Measurements from ENCODE around the gene RNF19B.
A peak's percentile ranks its signal among the peaks of the same experiment; 100 is the strongest.

Gene RNF19B, protein sequence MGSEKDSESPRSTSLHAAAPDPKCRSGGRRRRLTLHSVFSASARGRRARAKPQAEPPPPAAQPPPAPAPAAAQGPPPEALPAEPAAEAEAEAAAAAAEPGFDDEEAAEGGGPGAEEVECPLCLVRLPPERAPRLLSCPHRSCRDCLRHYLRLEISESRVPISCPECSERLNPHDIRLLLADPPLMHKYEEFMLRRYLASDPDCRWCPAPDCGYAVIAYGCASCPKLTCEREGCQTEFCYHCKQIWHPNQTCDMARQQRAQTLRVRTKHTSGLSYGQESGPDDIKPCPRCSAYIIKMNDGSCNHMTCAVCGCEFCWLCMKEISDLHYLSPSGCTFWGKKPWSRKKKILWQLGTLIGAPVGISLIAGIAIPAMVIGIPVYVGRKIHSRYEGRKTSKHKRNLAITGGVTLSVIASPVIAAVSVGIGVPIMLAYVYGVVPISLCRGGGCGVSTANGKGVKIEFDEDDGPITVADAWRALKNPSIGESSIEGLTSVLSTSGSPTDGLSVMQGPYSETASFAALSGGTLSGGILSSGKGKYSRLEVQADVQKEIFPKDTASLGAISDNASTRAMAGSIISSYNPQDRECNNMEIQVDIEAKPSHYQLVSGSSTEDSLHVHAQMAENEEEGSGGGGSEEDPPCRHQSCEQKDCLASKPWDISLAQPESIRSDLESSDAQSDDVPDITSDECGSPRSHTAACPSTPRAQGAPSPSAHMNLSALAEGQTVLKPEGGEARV

DNA sequence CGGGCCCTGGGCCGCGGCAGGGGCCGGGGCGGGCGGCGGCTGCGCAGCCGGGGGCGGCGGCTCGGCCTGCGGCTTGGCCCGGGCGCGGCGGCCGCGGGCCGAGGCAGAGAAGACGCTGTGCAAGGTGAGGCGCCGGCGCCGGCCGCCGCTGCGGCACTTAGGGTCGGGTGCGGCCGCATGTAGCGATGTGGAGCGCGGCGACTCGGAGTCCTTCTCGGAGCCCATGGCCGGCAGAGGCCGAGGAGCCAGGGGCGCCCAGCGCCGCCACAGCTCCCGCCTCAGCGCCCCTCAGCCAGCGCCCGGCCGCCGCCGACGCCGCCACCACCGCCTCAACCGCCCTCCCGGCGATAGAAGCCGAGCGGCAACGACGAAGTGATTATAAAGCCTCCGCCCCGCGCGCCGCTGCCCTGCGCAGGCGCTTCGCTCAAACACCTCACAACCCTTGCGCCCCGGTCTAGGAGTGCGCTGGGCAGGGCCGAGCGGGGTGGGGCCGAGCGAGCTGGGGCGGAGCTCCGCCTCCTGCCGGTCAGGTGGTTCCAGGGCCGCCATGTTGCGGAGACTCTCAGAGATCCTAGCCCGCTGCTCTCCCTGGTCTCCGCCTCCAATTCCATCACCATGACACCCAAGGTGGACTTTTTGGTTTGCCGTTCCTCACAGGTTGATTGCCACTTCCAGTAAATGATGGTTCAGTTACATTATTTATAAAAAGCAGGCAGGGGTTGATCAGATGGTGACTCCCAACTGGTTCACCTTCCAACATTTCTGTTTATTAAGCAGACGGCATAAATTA is at the start of gene RNF19B:
RNF19B (minus strand) TSS at position 349 of the 790 bp plus-strand sequence; CDS start at position 225, 124 bp downstream.
- TF ChIP-seq, protein P1, sequence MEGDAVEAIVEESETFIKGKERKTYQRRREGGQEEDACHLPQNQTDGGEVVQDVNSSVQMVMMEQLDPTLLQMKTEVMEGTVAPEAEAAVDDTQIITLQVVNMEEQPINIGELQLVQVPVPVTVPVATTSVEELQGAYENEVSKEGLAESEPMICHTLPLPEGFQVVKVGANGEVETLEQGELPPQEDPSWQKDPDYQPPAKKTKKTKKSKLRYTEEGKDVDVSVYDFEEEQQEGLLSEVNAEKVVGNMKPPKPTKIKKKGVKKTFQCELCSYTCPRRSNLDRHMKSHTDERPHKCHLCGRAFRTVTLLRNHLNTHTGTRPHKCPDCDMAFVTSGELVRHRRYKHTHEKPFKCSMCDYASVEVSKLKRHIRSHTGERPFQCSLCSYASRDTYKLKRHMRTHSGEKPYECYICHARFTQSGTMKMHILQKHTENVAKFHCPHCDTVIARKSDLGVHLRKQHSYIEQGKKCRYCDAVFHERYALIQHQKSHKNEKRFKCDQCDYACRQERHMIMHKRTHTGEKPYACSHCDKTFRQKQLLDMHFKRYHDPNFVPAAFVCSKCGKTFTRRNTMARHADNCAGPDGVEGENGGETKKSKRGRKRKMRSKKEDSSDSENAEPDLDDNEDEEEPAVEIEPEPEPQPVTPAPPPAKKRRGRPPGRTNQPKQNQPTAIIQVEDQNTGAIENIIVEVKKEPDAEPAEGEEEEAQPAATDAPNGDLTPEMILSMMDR (IDR thresholded peaks at IDR 0.05), result no peak
- peak within 1 kb of the TSS; percentile 87 for H3K4me3 Mint-ChIP-seq
- peaks cover 33% of the 10 kb centered on the region for H3K27me3 Mint-ChIP-seq (ENCODE audit: low read depth, poor library complexity)
- no peaks in the 10 kb centered on the region for H3K9me3 Mint-ChIP-seq
- H3K27ac Mint-ChIP-seq, result no peak within 1 kb of the TSS
- H3K36me3 Mint-ChIP-seq (ENCODE audit: low read depth), result no peaks in the 10 kb centered on the region
- H3K4me1 Mint-ChIP-seq, result peaks cover 41% of the 10 kb centered on the region
- DNase-seq, result peak; percentile 94

DNA sequence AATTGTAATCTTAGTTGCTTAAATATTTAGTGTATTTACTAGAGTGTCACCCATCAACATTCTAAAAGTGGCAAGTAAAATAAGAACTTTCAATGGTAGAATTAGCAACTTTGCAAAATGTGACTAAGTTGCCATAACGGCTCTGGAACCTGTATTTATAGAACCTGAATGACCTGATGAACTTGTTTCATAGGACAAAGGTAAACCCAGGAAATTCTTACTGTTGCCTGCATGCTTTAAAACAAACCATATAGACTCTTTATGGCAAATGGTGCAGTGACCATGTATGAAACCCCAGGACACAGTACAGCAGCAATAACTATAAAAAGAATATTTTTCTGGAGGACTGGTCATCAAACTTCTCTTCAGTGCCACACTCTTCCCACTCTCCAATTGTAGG is 49.2 kb upstream of the RNF19B start:
- Mint-ChIP-seq H3K4me1 (no peaks in the 10 kb centered on the region), H3K27me3 (ENCODE audit: low read depth, poor library complexity) (no peaks in the 10 kb centered on the region), H3K36me3 (ENCODE audit: low read depth) (peaks cover 55% of the 10 kb centered on the region), H3K9me3 (no peaks in the 10 kb centered on the region), H3K27ac (no peak overlapping the region), H3K4me3 (no peak overlapping the region)
- TF ChIP-seq, protein P1 (IDR thresholded peaks at IDR 0.05), result no peak
- no peak for DNase-seq

DNA sequence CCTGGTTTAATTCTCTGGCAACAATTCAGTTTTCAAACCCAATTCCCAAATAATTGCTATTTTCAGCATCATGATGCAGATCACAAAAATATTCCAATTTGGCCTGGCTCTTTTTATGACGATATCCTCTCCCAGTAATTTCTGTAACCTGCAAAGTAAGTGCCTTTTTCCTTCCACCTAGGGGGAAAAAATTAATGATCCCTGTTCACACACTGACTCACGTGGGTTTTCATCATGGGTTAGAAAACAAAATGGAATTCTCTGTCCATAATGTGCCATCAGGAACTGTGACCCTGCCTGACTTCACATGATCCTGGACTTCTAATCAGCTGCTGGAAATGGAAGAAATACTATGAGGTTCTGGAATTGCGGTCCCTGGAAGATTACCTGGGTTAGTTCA is 47.6 kb upstream of the RNF19B start:
- Mint-ChIP-seq H3K4me3 (no peak overlapping the region), H3K27ac (no peak overlapping the region), H3K27me3 (ENCODE audit: low read depth, poor library complexity) (no peaks in the 10 kb centered on the region), H3K9me3 (no peaks in the 10 kb centered on the region), H3K4me1 (peaks cover 3% of the 10 kb centered on the region), H3K36me3 (ENCODE audit: low read depth) (peaks cover 58% of the 10 kb centered on the region)
- DNase-seq, result no peak
- TF ChIP-seq, protein P1 (IDR thresholded peaks at IDR 0.05), result no peak

DNA sequence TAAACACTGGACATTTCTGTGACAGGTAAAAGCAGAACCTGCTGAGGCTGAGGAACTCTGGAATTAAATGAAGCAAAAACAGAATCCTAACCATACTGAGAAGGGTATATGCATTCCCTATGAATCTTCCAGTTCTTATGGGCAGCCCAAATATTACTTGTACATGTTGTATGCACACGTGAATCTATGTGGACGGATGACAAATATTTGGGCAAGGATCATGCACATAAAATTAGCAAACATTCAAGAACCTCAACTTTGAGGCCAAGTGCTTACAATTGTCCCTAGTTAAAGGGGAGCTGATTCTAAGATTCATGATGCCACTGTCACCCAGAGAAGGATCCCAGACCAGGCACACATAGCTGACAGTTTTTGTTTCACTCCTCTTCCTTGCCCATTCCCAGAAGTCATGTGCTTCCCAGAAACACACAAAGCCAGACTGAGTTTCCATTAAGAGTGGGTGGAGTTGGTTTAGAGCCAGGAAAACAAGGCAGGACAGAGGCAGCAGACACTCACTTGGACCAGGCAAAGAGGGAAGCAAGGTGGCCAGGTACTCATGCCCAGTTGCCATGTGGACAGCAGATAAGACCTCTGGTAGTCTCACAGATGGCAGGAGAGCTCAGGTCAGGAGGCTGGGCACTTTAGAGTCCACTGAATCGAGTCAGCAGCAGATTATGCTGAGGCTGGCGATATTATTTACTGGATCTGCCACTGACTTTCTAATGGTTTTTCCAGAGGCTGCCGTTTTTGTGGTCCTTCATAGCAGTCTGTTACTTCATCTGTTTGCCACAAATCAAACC is 46.5 kb upstream of the RNF19B start:
- peak overlapping the region; percentile 33 for H3K27ac Mint-ChIP-seq

DNA sequence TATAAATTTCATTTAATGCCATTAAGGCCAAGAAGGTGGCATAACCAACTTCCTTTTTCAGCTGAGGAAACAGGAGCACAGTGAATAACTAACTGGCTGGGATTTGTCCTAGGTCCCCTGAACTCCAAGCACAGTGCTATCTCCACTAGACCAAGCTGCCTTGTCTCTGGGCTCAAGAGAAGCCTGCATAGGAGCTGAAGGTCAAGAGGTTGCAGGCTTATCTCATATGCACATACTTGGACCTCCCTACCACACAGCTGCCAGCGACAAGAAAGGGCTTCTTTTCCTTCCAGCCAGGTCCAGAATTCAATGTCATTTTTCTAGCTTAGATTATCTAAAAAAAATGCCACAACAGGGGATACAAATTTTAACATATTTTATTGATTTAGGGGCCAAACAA is 45.0 kb upstream of the RNF19B start:
- peaks cover 14% of the 10 kb centered on the region for H3K4me1 Mint-ChIP-seq
- TF ChIP-seq, protein P1 (IDR thresholded peaks at IDR 0.05), result no peak
- H3K4me3 Mint-ChIP-seq, result no peak overlapping the region
- no peak overlapping the region for H3K27ac Mint-ChIP-seq
- H3K36me3 Mint-ChIP-seq (ENCODE audit: low read depth), result peaks cover 59% of the 10 kb centered on the region
- DNase-seq, result no peak
- no peaks in the 10 kb centered on the region for H3K9me3 Mint-ChIP-seq
- H3K27me3 Mint-ChIP-seq (ENCODE audit: low read depth, poor library complexity), result no peaks in the 10 kb centered on the region

More for the DNA sequence above, 46.5 kb upstream of the RNF19B start:
- no peak for DNase-seq
- no peaks in the 10 kb centered on the region for H3K9me3 Mint-ChIP-seq
- TF ChIP-seq, protein P1 (IDR thresholded peaks at IDR 0.05), result no peak
- peaks cover 59% of the 10 kb centered on the region for H3K36me3 Mint-ChIP-seq (ENCODE audit: low read depth)
- H3K4me1 Mint-ChIP-seq, result peaks cover 10% of the 10 kb centered on the region
- H3K4me3 Mint-ChIP-seq, result no peak overlapping the region
- H3K27me3 Mint-ChIP-seq (ENCODE audit: low read depth, poor library complexity), result no peaks in the 10 kb centered on the region
